NCI-H1694 (cell line): ENCODE results near the gene SH3GLB1.

Source experiments
- DNase-seq: peaks from one replicate; lab custom pipeline; 2025; lab: John Stamatoyannopoulos, UW

SH3GLB1 gene

DNA sequence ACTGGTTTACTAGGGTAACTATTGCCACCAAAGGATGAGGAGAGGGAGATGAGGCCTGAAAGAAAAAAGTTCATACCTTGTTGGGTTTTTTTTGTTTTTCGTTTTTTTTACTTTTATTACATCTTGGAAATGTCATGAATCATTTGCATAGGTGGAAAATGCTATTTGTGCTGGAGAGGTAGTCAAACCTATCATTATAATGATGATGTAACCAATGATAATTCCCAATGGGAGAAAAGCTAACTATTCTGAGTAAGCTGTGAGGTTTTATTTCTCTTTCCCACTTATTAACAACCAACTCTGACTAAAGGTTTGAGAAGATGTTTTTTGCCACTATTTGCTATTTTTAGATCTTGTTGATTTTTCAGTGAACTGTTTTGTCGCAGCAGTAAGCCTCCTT is 29.0 kb downstream of the SH3GLB1 start:
- no peak for DNase-seq

DNA sequence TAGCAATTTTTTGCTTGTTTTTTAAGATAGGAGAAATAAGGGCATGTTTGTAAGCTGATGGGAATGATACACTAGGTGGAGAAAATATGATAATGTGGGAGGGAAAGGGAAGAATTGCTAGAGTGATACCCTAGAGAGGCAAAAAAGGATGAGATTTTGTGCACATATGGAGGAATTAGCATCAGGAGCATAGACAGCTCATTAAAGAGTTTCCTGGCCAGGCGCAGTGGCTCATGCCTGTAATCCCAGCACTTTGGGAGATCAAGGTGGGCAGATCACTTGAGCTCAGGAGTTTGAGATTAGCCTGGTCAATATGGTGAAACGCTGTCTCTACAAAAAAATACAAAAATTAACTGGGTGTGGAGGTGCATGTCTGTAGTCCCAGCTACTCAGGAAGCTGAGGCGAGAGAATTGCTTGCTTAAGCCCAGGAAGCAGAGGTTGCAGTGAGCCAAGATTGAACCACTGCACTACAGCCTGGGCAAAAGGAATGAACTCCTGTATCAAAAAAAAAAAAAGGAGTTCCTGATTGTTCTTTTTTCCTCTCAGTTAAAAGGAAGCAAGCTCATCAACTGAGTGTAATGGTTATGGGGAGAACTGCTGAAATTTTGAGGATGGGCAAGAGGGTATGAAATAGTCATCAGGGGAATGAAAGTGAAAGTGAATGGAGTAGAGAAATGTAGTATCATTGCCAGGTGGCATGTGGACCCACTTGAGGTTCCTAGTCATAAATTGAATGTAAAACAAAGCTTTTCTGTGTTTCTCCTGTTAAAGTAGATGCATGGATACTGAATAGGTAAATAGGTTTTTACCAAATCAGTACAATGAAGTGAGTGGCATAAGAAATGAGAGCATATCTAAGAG is 35.5 kb downstream of the SH3GLB1 start:
- DNase-seq: no peak

- peak; percentile 57 for DNase-seq
Measured at GRCh38 chr1:86741947-86742572, 37.7 kb downstream of the SH3GLB1 start.

DNA sequence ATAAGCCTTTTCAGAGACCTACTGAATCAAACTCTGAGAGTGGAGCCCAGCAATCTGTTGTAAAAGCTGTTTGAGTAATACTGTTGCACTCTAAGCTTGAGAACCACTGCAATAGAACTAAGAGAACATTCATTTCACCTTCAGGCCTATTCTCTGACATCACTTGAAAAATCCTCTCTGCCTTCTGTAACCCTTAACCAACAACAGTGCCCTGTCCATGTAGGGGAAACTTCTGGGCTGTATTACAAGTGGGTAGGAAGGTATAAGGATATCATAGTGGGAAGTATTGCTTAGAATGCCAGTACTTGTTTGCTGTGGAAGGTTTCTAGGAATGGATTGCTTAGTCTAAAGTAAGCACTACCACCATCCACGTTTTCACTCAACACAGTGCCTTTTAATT is 42.9 kb downstream of the SH3GLB1 start:
- DNase-seq: no peak

DNA sequence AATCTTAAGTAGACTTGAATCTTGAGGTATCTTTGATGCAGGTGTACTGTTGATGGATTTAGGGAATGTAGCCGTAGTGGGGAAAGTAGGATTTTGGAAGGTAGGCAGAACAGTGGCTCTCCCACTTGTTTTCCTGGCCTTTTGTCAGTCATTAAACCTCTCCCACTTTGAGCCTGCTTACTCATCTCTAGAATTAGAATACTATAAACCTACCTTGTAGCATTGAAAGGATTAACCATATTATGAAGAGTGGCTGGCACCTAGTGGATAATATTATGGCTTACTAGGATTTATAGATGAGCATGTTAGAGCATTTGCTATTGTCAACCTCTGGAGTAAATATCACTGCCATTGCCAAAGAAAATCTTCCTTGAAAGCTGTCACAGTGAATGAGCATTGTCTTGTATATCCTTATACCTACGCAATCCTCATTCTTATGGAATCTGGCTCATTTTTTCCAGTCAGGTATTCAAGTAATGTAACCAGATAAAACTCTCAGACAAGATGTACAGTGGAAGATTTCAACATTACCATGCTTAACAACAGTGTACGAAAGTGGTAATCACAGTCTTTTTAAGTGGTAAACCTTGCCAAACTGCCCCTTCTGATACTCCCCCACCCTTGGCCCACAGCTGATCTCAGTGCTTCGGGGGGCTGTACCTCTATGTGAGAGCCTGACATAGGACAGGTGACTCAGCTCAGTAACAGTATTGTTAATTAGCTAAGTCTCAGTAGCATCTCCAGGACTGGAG is 44.4 kb downstream of the SH3GLB1 start:
- no peak for DNase-seq

DNA sequence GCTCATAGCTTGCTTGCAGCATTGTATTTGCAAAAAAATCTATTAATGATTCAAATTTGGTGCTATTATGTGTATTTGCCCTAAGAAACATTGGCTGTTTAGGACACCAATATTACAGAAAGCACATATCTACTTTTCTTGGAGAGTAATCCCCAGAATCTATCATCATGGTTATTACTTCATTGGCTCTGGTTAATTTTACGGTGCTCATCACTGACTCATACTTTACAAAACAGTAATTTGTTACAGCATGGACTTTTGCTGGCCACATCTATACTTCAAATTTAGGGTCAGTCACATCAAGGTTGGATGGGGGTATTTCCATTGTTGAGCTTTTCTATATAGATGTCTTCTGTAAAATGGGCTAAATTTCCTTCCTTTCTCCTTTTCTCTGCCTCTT is 45.7 kb downstream of the SH3GLB1 start:
- DNase-seq: no peak

DNA sequence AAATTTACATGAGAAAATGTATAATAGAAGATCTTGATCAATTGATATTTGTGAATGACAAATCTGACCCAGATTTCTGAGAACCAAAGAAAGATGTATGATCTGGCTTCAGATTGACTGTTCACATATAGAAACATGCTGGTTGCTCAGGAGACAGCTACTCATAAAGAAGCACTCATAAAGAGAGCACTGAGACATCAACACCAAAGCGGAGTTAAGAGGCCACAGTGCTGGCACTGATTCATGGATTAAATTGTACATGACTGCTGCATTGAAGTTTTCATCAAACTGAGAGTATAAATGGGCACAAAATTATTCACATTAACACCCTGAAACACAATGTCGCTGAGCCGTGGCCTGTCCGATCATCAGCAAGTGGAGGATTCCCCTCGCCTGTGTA is 46.2 kb downstream of the SH3GLB1 start:
- DNase-seq: no peak

- no peak for DNase-seq
Measured at GRCh38 chr1:86751923-86752322, 47.5 kb downstream of the SH3GLB1 start.

GRCh38 chr1:86753700-86754099 is 49.3 kb downstream of the SH3GLB1 start:
- DNase-seq: no peak

DNA sequence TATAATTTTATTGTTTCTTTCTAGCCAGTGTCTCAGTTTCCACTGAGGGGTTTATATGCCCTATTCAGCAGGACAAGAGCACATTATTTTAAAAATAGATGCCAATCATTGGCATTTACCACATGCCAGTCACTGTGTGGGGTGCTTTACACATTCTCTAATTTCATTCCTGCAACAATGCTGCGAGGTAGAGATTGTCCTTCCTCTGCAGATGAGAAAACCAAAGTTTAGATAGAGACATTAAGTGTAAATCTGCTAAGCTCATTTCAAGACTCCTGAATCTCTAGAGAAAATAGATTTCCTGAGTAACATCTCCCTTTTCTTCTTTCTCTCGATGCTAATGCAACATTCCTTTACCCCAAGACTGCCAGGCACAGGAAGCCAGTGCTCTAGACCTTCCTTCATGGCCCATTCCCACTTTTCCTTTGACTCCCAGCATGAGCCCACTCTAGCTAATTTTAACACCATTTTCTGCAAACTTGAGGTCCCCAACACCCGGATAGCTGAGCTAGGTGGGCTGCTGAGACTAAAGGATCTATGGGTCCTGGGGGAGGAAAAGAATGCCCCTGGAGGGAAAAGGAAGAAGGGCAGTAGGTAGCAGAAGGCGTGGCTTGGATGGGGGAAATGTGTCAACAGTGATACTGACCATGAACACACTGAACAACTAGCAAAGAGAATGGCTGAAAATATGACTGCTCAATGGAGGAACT is 50.0 kb downstream of the SH3GLB1 start:
- no peak for DNase-seq

DNA sequence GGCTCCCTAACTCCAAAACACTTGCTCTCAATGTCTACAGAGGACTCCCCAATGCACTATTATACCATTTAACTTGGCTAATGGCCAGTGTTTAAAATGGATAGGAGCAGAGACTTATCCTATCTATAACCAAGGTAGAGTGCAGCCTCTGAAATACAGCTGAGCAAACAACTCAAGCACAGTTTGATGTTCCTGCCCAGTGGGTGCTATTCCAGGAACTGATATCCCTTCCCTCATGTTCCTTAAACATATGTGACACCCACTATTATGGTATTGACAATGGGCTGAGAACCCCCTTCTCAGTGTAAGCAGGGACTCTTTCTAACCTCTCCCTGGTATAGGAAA is 51.7 kb downstream of the SH3GLB1 start:
- DNase-seq: no peak

DNA sequence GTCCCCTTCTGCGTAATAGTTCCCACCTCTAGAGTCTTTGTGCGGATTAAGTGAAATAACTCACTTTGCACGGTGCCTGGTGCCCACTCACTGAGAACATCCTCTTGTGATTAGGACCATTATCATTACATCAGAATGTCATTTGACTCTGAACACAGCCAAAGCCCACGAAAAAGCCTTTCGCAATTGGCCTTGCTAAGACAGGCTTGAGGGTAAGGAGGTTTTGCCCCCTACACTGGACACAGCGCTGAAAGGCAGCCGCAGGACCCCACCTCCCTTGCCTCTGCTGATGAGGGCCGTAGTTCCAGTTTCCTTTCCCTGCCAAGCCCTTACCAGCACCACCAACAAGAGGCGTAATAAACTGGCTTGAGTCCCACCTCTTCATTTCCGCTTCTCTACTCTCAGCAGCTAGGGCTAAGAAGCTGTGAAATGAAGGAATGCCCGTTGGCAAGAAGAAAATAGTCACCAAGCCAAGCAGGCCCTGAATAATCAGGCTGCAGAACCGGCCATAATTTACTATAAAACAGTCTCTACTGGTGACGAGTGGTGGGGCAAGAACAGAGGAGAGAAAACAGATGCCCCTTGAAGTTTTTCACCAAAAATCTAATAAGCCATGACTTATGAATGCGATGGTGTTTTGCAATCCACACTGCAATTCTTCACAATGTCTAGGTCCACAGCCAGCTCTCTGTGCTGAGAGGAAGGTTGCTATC is 53.1 kb downstream of the SH3GLB1 start:
- no peak for DNase-seq

DNA sequence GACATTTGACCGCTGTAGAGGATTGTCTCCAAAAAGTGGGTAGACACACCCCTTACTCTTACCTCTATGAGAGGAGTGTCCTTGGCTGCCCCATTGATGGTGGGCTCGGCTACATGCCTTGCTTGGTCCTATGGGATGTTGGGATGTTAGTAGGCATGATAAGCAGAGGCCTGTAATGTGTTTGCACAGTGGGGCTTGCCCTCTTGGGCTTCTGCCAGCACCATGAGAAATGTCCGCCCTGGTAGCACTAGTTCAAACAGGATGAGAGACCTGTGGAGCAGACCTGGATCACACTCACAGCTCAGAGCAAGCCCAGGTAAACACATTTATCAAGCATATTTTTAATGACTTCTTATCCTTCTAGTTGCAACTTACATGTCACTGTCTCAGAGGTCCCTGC is 54.2 kb downstream of the SH3GLB1 start:
- DNase-seq: no peak

GRCh38 chr1:86760199-86760598 is 55.8 kb downstream of the SH3GLB1 start:
- no peak for DNase-seq

GRCh38 chr1:86762336-86762735 is 58.0 kb downstream of the SH3GLB1 start:
- no peak for DNase-seq

DNA sequence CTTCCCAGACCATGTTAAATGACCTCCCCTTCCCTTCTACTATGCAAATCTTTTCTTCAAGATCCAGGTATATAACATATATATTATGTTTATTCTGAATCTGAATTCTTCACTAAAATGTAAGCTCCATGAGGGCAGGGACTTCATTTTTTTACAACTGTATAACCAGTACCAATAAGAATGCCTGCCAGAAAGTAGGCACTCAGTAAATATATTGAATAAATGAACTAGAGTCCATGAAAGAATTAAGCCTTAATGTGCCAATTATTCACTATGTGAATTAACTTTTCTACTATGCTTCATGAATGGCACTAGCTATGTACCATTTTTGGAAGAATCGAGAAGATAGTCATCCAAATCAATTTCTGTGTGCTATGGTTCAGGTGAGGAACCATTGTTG is 60.1 kb downstream of the SH3GLB1 start:
- no peak for DNase-seq

DNA sequence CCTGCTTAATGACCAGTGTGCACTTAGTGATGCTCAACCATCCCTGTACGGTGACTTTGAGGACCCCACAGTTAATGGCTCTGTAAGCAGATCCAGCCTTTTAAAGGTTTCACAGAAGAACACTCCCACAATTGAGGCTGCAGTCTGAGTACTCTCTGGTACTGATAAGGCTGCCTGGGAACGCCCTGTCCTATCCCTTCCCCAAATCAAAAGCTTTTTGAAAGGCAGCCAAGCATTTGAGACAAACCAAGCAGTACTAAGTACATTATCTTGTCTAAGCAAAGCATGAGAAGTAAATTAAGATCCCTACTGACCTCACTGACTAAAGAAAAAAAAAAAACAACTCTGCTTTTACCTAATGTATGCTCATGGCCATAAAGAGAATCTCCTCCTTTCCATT is 60.7 kb downstream of the SH3GLB1 start:
- no peak for DNase-seq

GRCh38 chr1:86765674-86766073 is 61.3 kb downstream of the SH3GLB1 start:
- no peak for DNase-seq

GRCh38 chr1:86768554-86768953 is 64.2 kb downstream of the SH3GLB1 start:
- no peak for DNase-seq

GRCh38 chr1:86769065-86769464 is 64.7 kb downstream of the SH3GLB1 start:
- no peak for DNase-seq

- no peak for DNase-seq
Measured at GRCh38 chr1:86773341-86774288, 69.2 kb downstream of the SH3GLB1 start.
